IMR-90 (cell line): ENCODE results near the gene SLC2A6. TPM values are rescaled to one million over a fixed set of nuclear protein-coding genes. Genes with fewer than 3 reads are reported as not detected.

ENCODE experiments used
- ATAC-seq: fragments of 200-7000 bp; cut with Tn5 transposase; 2 replicates; pipeline ENCODE4 v1.9.1; 2020; ENCODE audit warnings: low read depth, mild to moderate bottlenecking, moderate library complexity
- BruUV-seq: library from RNA; stranded (reverse); fragments of 400-500 nt; replicated peaks from 2 replicates; lab custom pipeline; 2021; lab: Mats Ljungman, UMichigan
- CTCF ChIA-PET: fragments of 300-600 bp; formaldehyde crosslinking; extraction: SDS; loops from one replicate; lab custom pipeline; 2021; ENCODE audit warnings: antibody characterized with exemption; lab: Yijun Ruan, JAX
- POLR2A ChIA-PET: fragments of 300-600 bp; sonication (Branson Sonifier 250); formaldehyde crosslinking; loops from one replicate; lab custom pipeline; 2022; ENCODE audit warnings: antibody characterized with exemption; ENCODE audit not compliant: unreplicated experiment; lab: Charles Lee
- DNase-seq: peaks from one replicate; pipeline ENCODE4 v3.0.0; 2013
- H2AFZ ChIP-seq: replicated peaks from 2 replicates; pipeline ENCODE3; 2013; ENCODE audit warnings: low read length, mild to moderate bottlenecking; ENCODE audit not compliant: poor library complexity
- H2AK5ac ChIP-seq: 2 replicates; pipeline ENCODE4 v1.6.1; 2013; ENCODE audit warnings: low read depth, low read length, inconsistent platforms
- H2AK9ac ChIP-seq: replicated peaks from 2 replicates; pipeline ENCODE3; 2013; ENCODE audit warnings: mild to moderate bottlenecking, low read depth, low read length, moderate library complexity; ENCODE audit not compliant: poor library complexity
- H2BK120ac ChIP-seq: 2 replicates; pipeline ENCODE4 v1.6.1; 2013; ENCODE audit warnings: low read depth, low read length, inconsistent platforms
- H2BK15ac ChIP-seq: 3 replicates; pipeline ENCODE4 v1.6.1; 2013; ENCODE audit warnings: low read depth, low read length, inconsistent platforms
- H2BK20ac ChIP-seq: 2 replicates; pipeline ENCODE4 v1.6.1; 2013; ENCODE audit warnings: low read depth, mild to moderate bottlenecking, inconsistent platforms, low read length, moderate library complexity
- H2BK5ac ChIP-seq: 2 replicates; pipeline ENCODE4 v1.6.1; 2013; ENCODE audit warnings: mild to moderate bottlenecking, low read depth, low read length, inconsistent platforms; ENCODE audit not compliant: poor library complexity, severe bottlenecking
- H3K14ac ChIP-seq: replicated peaks from 2 replicates; pipeline ENCODE4 v1.6.1; 2013; ENCODE audit warnings: low read depth, low read length, inconsistent platforms
- H3K18ac ChIP-seq: 2 replicates; pipeline ENCODE4 v1.6.1; 2013; ENCODE audit warnings: low read depth, low read length, control low read depth
- H3K23ac ChIP-seq: 2 replicates; pipeline ENCODE4 v1.6.1; 2013; ENCODE audit warnings: low read depth, low read length, inconsistent platforms
- H3K27ac ChIP-seq: 2 replicates; pipeline ENCODE4 v1.5.1; 2013; ENCODE audit warnings: mild to moderate bottlenecking, control low read depth, low read length; ENCODE audit not compliant: insufficient read depth
- H3K27me3 ChIP-seq: 2 replicates; pipeline ENCODE4 v1.6.1; 2013; ENCODE audit warnings: low read length; ENCODE audit not compliant: control insufficient read depth, insufficient read depth
- H3K36me3 ChIP-seq: 2 replicates; pipeline ENCODE4 v1.6.1; 2013; ENCODE audit warnings: low read length, mixed read lengths; ENCODE audit not compliant: control insufficient read depth, insufficient read depth
- H3K4ac ChIP-seq: 2 replicates; pipeline ENCODE4 v1.6.1; 2013; ENCODE audit warnings: low read depth, low read length, inconsistent platforms
- H3K4me1 ChIP-seq: 2 replicates; pipeline ENCODE4 v1.6.1; 2013; ENCODE audit warnings: low read length, mixed read lengths; ENCODE audit not compliant: control insufficient read depth, insufficient read depth
- H3K4me2 ChIP-seq: 2 replicates; pipeline ENCODE4 v1.6.1; 2013; ENCODE audit warnings: low read depth, mild to moderate bottlenecking, control low read depth, low read length, moderate library complexity
- H3K4me3 ChIP-seq: 2 replicates; pipeline ENCODE4 v1.5.1; 2013; ENCODE audit warnings: low read depth, mild to moderate bottlenecking, control low read depth, low read length, moderate library complexity; ENCODE audit not compliant: insufficient read depth
- H3K56ac ChIP-seq: 2 replicates; pipeline ENCODE4 v1.6.1; 2013; ENCODE audit warnings: low read length, inconsistent platforms; ENCODE audit not compliant: insufficient read depth; ENCODE audit errors: extremely low read depth
- H3K79me1 ChIP-seq, 2 experiments: 2 replicates each; pipeline ENCODE4 v1.6.1; 2013; ENCODE audit warnings: low read length in 2 of 2, inconsistent platforms in 1 of 2, low read depth in 1 of 2
- H3K9ac ChIP-seq: 2 replicates; pipeline ENCODE4 v1.6.1; 2013; ENCODE audit warnings: low read depth, low read length, control low read depth
- H3K9me1 ChIP-seq: 2 replicates; pipeline ENCODE4 v1.6.1; 2013; ENCODE audit warnings: low read length, inconsistent platforms; ENCODE audit not compliant: insufficient read depth
- H3K9me3 ChIP-seq: 2 replicates; pipeline ENCODE4 v1.6.1; 2013; ENCODE audit warnings: low read length; ENCODE audit not compliant: control insufficient read depth, insufficient read depth
- H4K20me1 ChIP-seq: 2 replicates; pipeline ENCODE4 v1.6.1; 2013; ENCODE audit warnings: low read length, inconsistent platforms; ENCODE audit not compliant: insufficient read depth
- H4K5ac ChIP-seq: 2 replicates; pipeline ENCODE4 v1.6.1; 2013; ENCODE audit warnings: mild to moderate bottlenecking, low read depth, low read length, control low read depth
- H4K8ac ChIP-seq, 2 experiments: 2 replicates each; pipeline ENCODE4 v1.6.1; 2013; ENCODE audit warnings: low read depth in 2 of 2, low read length in 2 of 2, control low read depth in 1 of 2, inconsistent platforms in 1 of 2
- H4K91ac ChIP-seq: 2 replicates; pipeline ENCODE4 v1.6.1; 2013; ENCODE audit warnings: low read depth, low read length, inconsistent platforms; ENCODE audit not compliant: insufficient read depth
- BHLHE40 ChIP-seq: fragments of 150-350 bp; IDR thresholded peaks from 2 replicates; pipeline ENCODE4 v1.6.1; 2016; ENCODE audit warnings: mild to moderate bottlenecking, low read depth, low read length
- CEBPB ChIP-seq: IDR thresholded peaks from 2 replicates; pipeline ENCODE4 v1.6.1; 2012; ENCODE audit warnings: low read depth, low read length, improper control_type of control experiment
- CHD1 ChIP-seq: IDR thresholded peaks from 2 replicates; pipeline ENCODE4 v1.6.1; 2012; ENCODE audit warnings: low read depth, low read length, improper control_type of control experiment
- FOS ChIP-seq: fragments of 150-350 bp; IDR thresholded peaks from 2 replicates; pipeline ENCODE4 v1.6.1; 2016; ENCODE audit warnings: low read depth, low read length
- MAFK ChIP-seq: IDR thresholded peaks from 2 replicates; pipeline ENCODE4 v1.6.1; 2012; ENCODE audit warnings: low read depth, low read length, improper control_type of control experiment
- MAZ ChIP-seq: IDR thresholded peaks from 2 replicates; pipeline ENCODE4 v1.6.1; 2012; ENCODE audit warnings: low read depth, mild to moderate bottlenecking, low read length, improper control_type of control experiment, moderate library complexity, borderline replicate concordance
- MXI1 ChIP-seq: IDR thresholded peaks from 2 replicates; pipeline ENCODE4 v1.6.1; 2012; ENCODE audit warnings: low read depth, mild to moderate bottlenecking, low read length, moderate library complexity, borderline replicate concordance
- NFE2L2 ChIP-seq: fragments of 150-350 bp; IDR thresholded peaks from 2 replicates; pipeline ENCODE4 v1.6.1; 2016; ENCODE audit warnings: low read depth, mild to moderate bottlenecking, low read length
- POLR2A ChIP-seq: IDR thresholded peaks from 2 replicates; pipeline ENCODE4 v1.6.1; 2012; ENCODE audit warnings: mild to moderate bottlenecking, low read depth, low read length
- RAD21 ChIP-seq: IDR thresholded peaks from 2 replicates; pipeline ENCODE4 v1.6.1; 2012; ENCODE audit warnings: low read length, improper control_type of control experiment
- RCOR1 ChIP-seq: IDR thresholded peaks from 2 replicates; pipeline ENCODE4 v1.6.1; 2012; ENCODE audit warnings: mild to moderate bottlenecking, low read length, improper control_type of control experiment; ENCODE audit not compliant: insufficient replicate concordance
- RFX5 ChIP-seq: IDR thresholded peaks from 2 replicates; pipeline ENCODE4 v1.8.0; 2012; ENCODE audit warnings: low read depth, mild to moderate bottlenecking, low read length, moderate library complexity
- SMC3 ChIP-seq: fragments of 150-350 bp; IDR thresholded peaks from 2 replicates; pipeline ENCODE4 v1.6.1; 2016; ENCODE audit warnings: low read depth, mild to moderate bottlenecking, antibody characterized with exemption, low read length, moderate library complexity
- USF2 ChIP-seq: fragments of 150-350 bp; IDR thresholded peaks from 2 replicates; pipeline ENCODE4 v1.6.1; 2017; ENCODE audit warnings: mild to moderate bottlenecking, antibody characterized with exemption, low read length, low read depth
- WGBS, 2 experiments: methylation state at CpG; one replicate each; pipeline versions ENCODE4 v1.1.5 to v1.1.7; 2013; ENCODE audit warnings: missing lambda C conversion rate in 2 of 2; ENCODE audit not compliant: insufficient read length in 1 of 2; ENCODE audit errors: extremely low coverage in 2 of 2; 5-methylcytosine and 5-hydroxymethylcytosine counted together
- dilution Hi-C: fragments of 300-500 bp; cut with HindIII; formaldehyde crosslinking; loops from one replicate; pipeline ENCODE4 v1.14.3; 2018; ENCODE audit warnings: low sequenced_read_pairs; ENCODE audit not compliant: unreplicated experiment
- in situ Hi-C: fragments of 300-500 bp; cut with MboI; formaldehyde crosslinking; loops from 3 replicates; pipeline ENCODE4 v1.14.3; 2019; ENCODE audit warnings: low sequenced_read_pairs, inconsistent platforms, mixed read lengths
- intact Hi-C: fragments of 100-400 bp; cut with micrococcal nuclease; formaldehyde crosslinking; loops from 2 replicates; pipeline ENCODE4 v1.10.0; 2022
- polyA plus RNA-seq, 3 experiments: library from polyadenylated mRNA; depleted of rRNA; stranded (reverse); fragments of >200 nt; gene quantifications; 2 replicates each; pipeline ENCODE4 v1.2.3, GENCODE V29; 2012; ENCODE audit warnings: low replicate concordance in 1 of 3
- total RNA-seq: library from RNA; depleted of rRNA; stranded (reverse); fragments of >200 nt; gene quantifications from 2 replicates; pipeline ENCODE4 v1.2.3, GENCODE V29; 2012
- TF ChIP-seq, protein P1 (sequence below): conservative IDR thresholded peaks from 2 replicates; pipeline ENCODE4 v1.5.1; 2012; ENCODE audit warnings: mild to moderate bottlenecking, low read depth, low read length, improper control_type of control experiment
- TF ChIP-seq, protein P2 (sequence below): fragments of 150-350 bp; IDR thresholded peaks from 2 replicates; pipeline ENCODE4 v1.6.1; 2016; ENCODE audit warnings: low read depth, mild to moderate bottlenecking, low read length, moderate library complexity, borderline replicate concordance

SLC2A6 gene
- total and polyA plus RNA-seq, 2 of the 4 experiments (the other 2 are of a cell fraction) = 2.9 to 8.5 TPM

- ChIA-PET POLR2A (no interaction called here), CTCF (interaction anchor here (0.6 kb wide), 1 partner anchor 94 kb away, joined by 3 read pairs; no protein-coding TSS in a partner anchor)
- ATAC-seq = no peak
- H3K4me2 ChIP-seq = no peak overlapping the region
- H3K36me3 ChIP-seq = no peaks in the 10 kb centered on the region
- H3K9me3 ChIP-seq = no peaks in the 10 kb centered on the region
- H2AK9ac ChIP-seq = no peak overlapping the region
- H3K4ac ChIP-seq = no peak overlapping the region
- H3K14ac ChIP-seq = no peak overlapping the region
- in situ Hi-C loops = no loop called here
- no peak overlapping the region for H3K9ac ChIP-seq
- dilution Hi-C loops = no loop called here
- BruUV-seq = no TSS peak
- H3K56ac ChIP-seq = no peak overlapping the region
- DNase-seq = no peak
- no peak overlapping the region for H2AFZ ChIP-seq
- H4K20me1 ChIP-seq = no peaks in the 10 kb centered on the region
- no peak overlapping the region for H3K27ac ChIP-seq
- peaks cover 2% of the 10 kb centered on the region; the same call in 1 of the 2 replicates for H3K4me1 ChIP-seq
- no peak overlapping the region for H3K4me3 ChIP-seq
- 63% methylated on average over 2 of the region's 8 CpGs; no CpG with 5 or more reads in 1 of the 2 experiments for WGBS, 2 experiments
- no peaks in the 10 kb centered on the region for H3K79me1 ChIP-seq
- no peak for TF ChIP-seq RCOR1
- no peak for TF ChIP-seq NFE2L2
- no peak for TF ChIP-seq POLR2A
- TF ChIP-seq RAD21 = no peak
- no peak for TF ChIP-seq CEBPB
- no peak for TF ChIP-seq SMC3
- no peak for TF ChIP-seq RFX5
- no peak for TF ChIP-seq BHLHE40
- TF ChIP-seq CHD1 = no peak
- TF ChIP-seq FOS = no peak
- TF ChIP-seq MAFK = no peak
- TF ChIP-seq, protein P1, sequence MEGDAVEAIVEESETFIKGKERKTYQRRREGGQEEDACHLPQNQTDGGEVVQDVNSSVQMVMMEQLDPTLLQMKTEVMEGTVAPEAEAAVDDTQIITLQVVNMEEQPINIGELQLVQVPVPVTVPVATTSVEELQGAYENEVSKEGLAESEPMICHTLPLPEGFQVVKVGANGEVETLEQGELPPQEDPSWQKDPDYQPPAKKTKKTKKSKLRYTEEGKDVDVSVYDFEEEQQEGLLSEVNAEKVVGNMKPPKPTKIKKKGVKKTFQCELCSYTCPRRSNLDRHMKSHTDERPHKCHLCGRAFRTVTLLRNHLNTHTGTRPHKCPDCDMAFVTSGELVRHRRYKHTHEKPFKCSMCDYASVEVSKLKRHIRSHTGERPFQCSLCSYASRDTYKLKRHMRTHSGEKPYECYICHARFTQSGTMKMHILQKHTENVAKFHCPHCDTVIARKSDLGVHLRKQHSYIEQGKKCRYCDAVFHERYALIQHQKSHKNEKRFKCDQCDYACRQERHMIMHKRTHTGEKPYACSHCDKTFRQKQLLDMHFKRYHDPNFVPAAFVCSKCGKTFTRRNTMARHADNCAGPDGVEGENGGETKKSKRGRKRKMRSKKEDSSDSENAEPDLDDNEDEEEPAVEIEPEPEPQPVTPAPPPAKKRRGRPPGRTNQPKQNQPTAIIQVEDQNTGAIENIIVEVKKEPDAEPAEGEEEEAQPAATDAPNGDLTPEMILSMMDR = no peak
- TF ChIP-seq, protein P2, sequence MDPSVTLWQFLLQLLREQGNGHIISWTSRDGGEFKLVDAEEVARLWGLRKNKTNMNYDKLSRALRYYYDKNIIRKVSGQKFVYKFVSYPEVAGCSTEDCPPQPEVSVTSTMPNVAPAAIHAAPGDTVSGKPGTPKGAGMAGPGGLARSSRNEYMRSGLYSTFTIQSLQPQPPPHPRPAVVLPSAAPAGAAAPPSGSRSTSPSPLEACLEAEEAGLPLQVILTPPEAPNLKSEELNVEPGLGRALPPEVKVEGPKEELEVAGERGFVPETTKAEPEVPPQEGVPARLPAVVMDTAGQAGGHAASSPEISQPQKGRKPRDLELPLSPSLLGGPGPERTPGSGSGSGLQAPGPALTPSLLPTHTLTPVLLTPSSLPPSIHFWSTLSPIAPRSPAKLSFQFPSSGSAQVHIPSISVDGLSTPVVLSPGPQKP = no peak
- no peak for TF ChIP-seq MAZ
- no peak for TF ChIP-seq USF2
- TF ChIP-seq MXI1 = no peak
- no peak overlapping the region for H3K18ac ChIP-seq
- H2BK20ac ChIP-seq = no peak overlapping the region
- peaks cover 85% of the 10 kb centered on the region for H3K27me3 ChIP-seq
- H2BK5ac ChIP-seq = no peak overlapping the region
- H2BK120ac ChIP-seq = no peak overlapping the region
- H4K5ac ChIP-seq = no peak overlapping the region
- H4K8ac ChIP-seq = no peak overlapping the region
- H4K91ac ChIP-seq = no peak overlapping the region
- no peak overlapping the region for H2BK15ac ChIP-seq
- H2AK5ac ChIP-seq = no peak overlapping the region
- H3K23ac ChIP-seq = no peak overlapping the region
- H3K9me1 ChIP-seq = no peaks in the 10 kb centered on the region
- intact Hi-C loops = no loop called here
Observed at GRCh38 chr9:133525677-133526076, 46.8 kb upstream of the SLC2A6 start.
